Measurements from ENCODE around the gene MAGEA4. TPM values are rescaled to one million over a fixed set of nuclear protein-coding genes. Genes with fewer than 3 reads are reported as not detected.
A peak's percentile ranks its signal among the peaks of the same experiment; 100 is the strongest.

Gene MAGEA4
- total and polyA plus RNA-seq, 2 donors from 2014 or later: not detected

DNA sequence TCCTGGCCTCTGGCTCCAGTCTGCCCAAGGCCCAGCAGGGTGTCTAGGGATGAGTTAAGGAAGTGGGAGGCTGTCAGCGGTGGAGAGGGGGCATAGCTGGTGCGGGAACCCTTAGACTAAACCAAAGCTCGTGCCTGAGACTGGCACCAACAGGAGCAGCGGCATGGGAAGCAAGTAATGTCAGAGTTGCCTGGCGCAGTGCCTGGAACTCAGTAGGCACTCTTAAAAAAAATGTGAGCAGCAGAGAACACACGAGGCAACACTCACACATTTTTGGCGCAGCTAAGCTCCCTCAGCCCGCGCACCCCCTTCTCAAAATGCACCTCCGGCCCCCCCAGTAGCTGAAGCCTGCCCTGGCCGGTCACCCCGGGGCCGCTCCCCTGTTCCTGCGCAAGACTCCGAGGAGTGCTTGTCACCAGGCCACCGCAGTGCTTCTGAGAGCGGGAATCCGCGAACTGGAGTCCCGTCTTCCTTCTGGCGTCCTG, 61.2 kb downstream of the MAGEA4 start:
- Histone ChIP-seq H3K4me1 (ENCODE audit: control insufficient read depth in 2 of 3, insufficient read depth in 2 of 3, low read depth in 1 of 3, low read length in 3 of 3) (no peaks in the 10 kb centered on the region), H3K27ac (ENCODE audit: low read depth in 2 of 2, low read length in 2 of 2) (no peak overlapping the region), H3K27me3 (ENCODE audit: control insufficient read depth, insufficient read depth, low read length) (peaks cover 2% of the 10 kb centered on the region), H3K9ac (ENCODE audit: low read length in 3 of 3) (no peak overlapping the region), H3K4me3 (ENCODE audit: low read length in 3 of 3) (peak overlapping the region in 2 of 3 donors; percentile 12 to 37), H3K36me3 (ENCODE audit: control insufficient read depth in 2 of 3, insufficient read depth in 3 of 3, low read length in 3 of 3) (no peaks in the 10 kb centered on the region), H3K9me3 (ENCODE audit: control insufficient read depth in 2 of 3, insufficient read depth in 1 of 3, low read length in 3 of 3) (no peaks in the 10 kb centered on the region)
- FAIRE-seq (no peak), DNase-seq (peak in 3 of 5 donors; percentile 16 to 70 (median 42))
- TF ChIP-seq, protein P1, sequence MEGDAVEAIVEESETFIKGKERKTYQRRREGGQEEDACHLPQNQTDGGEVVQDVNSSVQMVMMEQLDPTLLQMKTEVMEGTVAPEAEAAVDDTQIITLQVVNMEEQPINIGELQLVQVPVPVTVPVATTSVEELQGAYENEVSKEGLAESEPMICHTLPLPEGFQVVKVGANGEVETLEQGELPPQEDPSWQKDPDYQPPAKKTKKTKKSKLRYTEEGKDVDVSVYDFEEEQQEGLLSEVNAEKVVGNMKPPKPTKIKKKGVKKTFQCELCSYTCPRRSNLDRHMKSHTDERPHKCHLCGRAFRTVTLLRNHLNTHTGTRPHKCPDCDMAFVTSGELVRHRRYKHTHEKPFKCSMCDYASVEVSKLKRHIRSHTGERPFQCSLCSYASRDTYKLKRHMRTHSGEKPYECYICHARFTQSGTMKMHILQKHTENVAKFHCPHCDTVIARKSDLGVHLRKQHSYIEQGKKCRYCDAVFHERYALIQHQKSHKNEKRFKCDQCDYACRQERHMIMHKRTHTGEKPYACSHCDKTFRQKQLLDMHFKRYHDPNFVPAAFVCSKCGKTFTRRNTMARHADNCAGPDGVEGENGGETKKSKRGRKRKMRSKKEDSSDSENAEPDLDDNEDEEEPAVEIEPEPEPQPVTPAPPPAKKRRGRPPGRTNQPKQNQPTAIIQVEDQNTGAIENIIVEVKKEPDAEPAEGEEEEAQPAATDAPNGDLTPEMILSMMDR (IDR thresholded peaks at IDR 0.05; ENCODE audit: borderline replicate concordance, extremely low read depth, insufficient read depth): no peak
- intact Hi-C loops (cut with DNase I): no loop called here

Small RNA genes within 50 kb of the gene (microRNA-seq; reads per million reads assigned to microRNA genes)
- gene MIR224 (173 reads per million, percentile 61 among the genes with 10 or more reads in this experiment), gene MIR452 (190 reads per million, percentile 64 among the genes with 10 or more reads in this experiment)

Other genes with a start within 250 kb of the MAGEA4 start
- gene PRRG3, start 217.4 kb upstream of the MAGEA4 start, total RNA-seq: 0.44 TPM
- 0.24 TPM for gene PRRG3, start 217.4 kb upstream of the MAGEA4 start, polyA plus RNA-seq (ENCODE audit: insufficient read depth, low read depth, low replicate concordance)
- gene FATE1, start 196.9 kb upstream of the MAGEA4 start, total RNA-seq: not detected
- 0.52 TPM for gene FATE1, start 196.9 kb upstream of the MAGEA4 start, polyA plus RNA-seq (ENCODE audit: insufficient read depth, low read depth, low replicate concordance)
- gene CNGA2, start 178.1 kb upstream of the MAGEA4 start, total RNA-seq: not detected
- not detected for gene CNGA2, start 178.1 kb upstream of the MAGEA4 start, polyA plus RNA-seq (ENCODE audit: insufficient read depth, low read depth, low replicate concordance)
- gene GABRE, start 61.8 kb downstream of the MAGEA4 start, total RNA-seq: 16.6 TPM
- 3.3 TPM for gene GABRE, start 61.8 kb downstream of the MAGEA4 start, polyA plus RNA-seq (ENCODE audit: insufficient read depth, low read depth, low replicate concordance)
- gene MAGEA10, start 225.7 kb downstream of the MAGEA4 start, total RNA-seq: not detected
- gene MAGEA10, start 225.7 kb downstream of the MAGEA4 start, polyA plus RNA-seq (ENCODE audit: insufficient read depth, low read depth, low replicate concordance): not detected